Measurements from ENCODE around the gene LMLN. TPM values are rescaled to one million over a fixed set of nuclear protein-coding genes. Genes with fewer than 3 reads are reported as not detected.
A peak's percentile ranks its signal among the peaks of the same experiment; 100 is the strongest.
"Not testable (repeated sequence)": the region's sequence is repeated elsewhere in the genome, so short reads cannot be mapped to it uniquely, and the experiment has no call there.

Gene LMLN, protein sequence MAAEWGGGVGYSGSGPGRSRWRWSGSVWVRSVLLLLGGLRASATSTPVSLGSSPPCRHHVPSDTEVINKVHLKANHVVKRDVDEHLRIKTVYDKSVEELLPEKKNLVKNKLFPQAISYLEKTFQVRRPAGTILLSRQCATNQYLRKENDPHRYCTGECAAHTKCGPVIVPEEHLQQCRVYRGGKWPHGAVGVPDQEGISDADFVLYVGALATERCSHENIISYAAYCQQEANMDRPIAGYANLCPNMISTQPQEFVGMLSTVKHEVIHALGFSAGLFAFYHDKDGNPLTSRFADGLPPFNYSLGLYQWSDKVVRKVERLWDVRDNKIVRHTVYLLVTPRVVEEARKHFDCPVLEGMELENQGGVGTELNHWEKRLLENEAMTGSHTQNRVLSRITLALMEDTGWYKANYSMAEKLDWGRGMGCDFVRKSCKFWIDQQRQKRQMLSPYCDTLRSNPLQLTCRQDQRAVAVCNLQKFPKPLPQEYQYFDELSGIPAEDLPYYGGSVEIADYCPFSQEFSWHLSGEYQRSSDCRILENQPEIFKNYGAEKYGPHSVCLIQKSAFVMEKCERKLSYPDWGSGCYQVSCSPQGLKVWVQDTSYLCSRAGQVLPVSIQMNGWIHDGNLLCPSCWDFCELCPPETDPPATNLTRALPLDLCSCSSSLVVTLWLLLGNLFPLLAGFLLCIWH
- total RNA-seq (2012; rRNA removed), result 8.1 and 8.3 TPM in 2 replicates

- Histone ChIP-seq H3K4me2 (ENCODE audit: low read length) (peak within 1 kb of the TSS; percentile 92), H3K4me3 (ENCODE audit: low read length) (peak within 1 kb of the TSS; percentile 81), H3K36me3 (ENCODE audit: insufficient read depth, low read length) (peaks cover 26% of the 10 kb centered on the region), H3K4me1 (ENCODE audit: control insufficient read depth, insufficient read depth, low read length) (peaks cover 15% of the 10 kb centered on the region), H3K9ac (ENCODE audit: low read depth, low read length) (peak within 1 kb of the TSS; percentile 83), H3K9me3 (replicated peaks; ENCODE audit: low read length) (no peaks in the 10 kb centered on the region), H3K27me3 (ENCODE audit: control insufficient read depth, insufficient read depth, low read length) (no peaks in the 10 kb centered on the region)
These were observed at the start of gene LMLN for GRCh38 chr3:197959891-197960693. Gene LMLN, plus strand, starts transcription at chr3:197960217. Its CDS starts 29 bp downstream, at chr3:197960246.

DNA sequence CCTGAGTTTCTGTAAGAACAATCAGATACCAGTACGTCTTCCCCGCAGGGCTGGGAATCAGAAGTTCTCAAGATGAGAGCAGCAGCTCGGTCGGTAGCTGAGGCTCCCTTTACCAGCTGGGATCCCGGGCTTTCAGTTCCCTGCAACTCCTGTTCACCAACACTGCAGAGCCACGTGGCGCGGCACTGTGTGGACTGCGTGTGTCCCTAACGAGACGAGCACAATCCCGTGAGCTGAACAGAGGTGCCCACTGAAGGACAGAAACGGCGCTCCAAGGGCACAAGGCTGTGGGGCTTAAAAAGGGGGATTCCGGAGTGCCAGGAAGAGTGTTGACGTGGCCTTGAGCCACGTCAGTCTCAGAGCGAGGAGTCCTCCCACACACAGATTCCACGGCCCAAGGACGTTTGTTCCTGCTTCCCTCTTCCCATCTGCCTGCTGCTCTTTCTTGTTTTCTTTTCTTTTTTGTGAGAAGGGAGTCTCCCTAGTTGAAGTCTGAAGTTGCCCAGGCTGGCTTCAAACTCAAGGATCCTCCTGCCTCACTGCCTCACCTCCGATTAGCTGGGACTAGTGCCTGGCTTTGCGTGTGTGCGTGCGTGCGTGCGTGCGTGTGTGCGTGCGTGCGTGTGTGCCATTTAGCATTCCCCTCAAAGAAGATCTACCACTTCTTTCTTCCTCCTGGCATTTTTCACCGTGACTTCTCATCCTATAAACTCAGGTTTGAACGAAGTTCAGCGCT lies 47.1 kb upstream of the LMLN start:
- Histone ChIP-seq H3K27me3 (ENCODE audit: control insufficient read depth, insufficient read depth, low read length) (no peaks in the 10 kb centered on the region), H3K4me3 (ENCODE audit: low read length) (no peak overlapping the region), H3K9ac (ENCODE audit: low read depth, low read length) (no peak overlapping the region)

GRCh38 chr3:197913641-197914380 lies 46.2 kb upstream of the LMLN start:
- Histone ChIP-seq H3K36me3 (ENCODE audit: insufficient read depth, low read length) (no peaks in the 10 kb centered on the region), H3K9me3 (replicated peaks; ENCODE audit: low read length) (no peaks in the 10 kb centered on the region), H3K27me3 (ENCODE audit: control insufficient read depth, insufficient read depth, low read length) (no peaks in the 10 kb centered on the region), H3K4me1 (ENCODE audit: control insufficient read depth, insufficient read depth, low read length) (no peaks in the 10 kb centered on the region), H3K4me2 (ENCODE audit: low read length) (no peak overlapping the region), H3K9ac (ENCODE audit: low read depth, low read length) (no peak overlapping the region), H3K4me3 (ENCODE audit: low read length) (no peak overlapping the region)

More for the DNA sequence above, 47.1 kb upstream of the LMLN start:
- Histone ChIP-seq H3K4me1 (ENCODE audit: control insufficient read depth, insufficient read depth, low read length) (no peaks in the 10 kb centered on the region), H3K4me2 (ENCODE audit: low read length) (no peak overlapping the region), H3K36me3 (ENCODE audit: insufficient read depth, low read length) (no peaks in the 10 kb centered on the region), H3K9me3 (replicated peaks; ENCODE audit: low read length) (no peaks in the 10 kb centered on the region)

DNA sequence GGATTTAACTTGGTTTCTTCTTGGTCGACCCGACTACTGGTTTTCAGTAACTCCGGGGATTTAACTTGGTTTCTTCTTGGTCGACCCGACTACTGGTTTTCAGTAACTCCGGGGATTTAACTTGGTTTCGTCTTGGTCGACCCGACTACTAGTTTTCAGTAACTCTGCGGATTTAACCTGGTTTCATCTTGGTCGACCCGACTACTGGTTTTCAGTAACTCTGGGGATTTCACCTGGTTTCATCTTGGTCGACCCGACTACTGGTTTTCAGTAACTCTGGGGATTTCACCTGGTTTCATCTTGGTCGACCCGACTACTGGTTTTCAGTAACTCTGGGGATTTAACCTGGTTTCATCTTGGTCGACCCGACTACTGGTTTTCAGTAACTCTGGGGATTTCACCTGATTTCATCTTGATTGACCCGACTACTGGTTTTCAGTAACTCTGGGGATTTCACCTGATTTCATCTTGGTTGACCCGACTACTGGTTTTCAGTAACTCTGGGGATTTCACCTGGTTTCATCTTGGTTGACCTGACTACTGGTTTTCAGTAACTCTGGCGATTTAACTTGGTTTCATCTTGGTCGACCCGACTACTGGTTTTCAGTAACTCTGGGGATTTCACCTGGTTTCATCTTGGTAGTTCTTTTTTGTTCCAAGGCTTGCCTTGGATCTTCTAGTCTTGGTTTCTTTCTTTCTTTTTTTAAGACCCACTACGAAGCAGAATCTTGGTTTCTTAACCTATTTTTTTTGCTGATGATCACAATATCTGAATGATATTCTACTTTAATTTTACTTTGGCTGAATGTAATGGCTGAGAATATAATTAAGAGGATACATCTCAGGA lies 38.4 kb upstream of the LMLN start:
- not testable (repeated sequence) for H3K9me3 ChIP-seq (replicated peaks; ENCODE audit: low read length); H3K4me2 ChIP-seq (ENCODE audit: low read length); H3K27me3 ChIP-seq (ENCODE audit: control insufficient read depth, insufficient read depth, low read length); H3K4me3 ChIP-seq (ENCODE audit: low read length); H3K4me1 ChIP-seq (ENCODE audit: control insufficient read depth, insufficient read depth, low read length); H3K9ac ChIP-seq (ENCODE audit: low read depth, low read length); H3K36me3 ChIP-seq (ENCODE audit: insufficient read depth, low read length)

DNA sequence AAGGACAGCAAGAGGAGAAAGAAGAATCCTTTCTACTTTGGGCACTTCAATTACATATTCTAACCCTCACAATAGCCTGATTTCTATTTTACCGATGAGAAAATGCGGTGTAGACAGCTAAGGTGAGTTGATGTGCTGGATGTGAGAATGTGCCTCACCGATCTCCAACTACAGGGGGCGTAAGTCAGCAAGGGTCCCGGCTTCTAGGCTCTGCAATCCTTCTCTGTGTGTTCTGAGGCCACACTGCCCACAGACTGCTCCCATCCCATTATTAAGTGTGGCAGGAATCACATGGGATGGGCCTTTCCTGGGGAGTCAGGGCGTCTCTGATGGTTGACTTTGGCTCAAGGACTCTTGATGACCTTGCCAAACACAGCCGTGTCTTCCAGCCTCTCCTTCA lies 33.6 kb upstream of the LMLN start:
- no peaks in the 10 kb centered on the region for H3K27me3 ChIP-seq (ENCODE audit: control insufficient read depth, insufficient read depth, low read length)
- H3K9ac ChIP-seq (ENCODE audit: low read depth, low read length), result no peak overlapping the region
- H3K4me3 ChIP-seq (ENCODE audit: low read length), result no peak overlapping the region
- H3K9me3 ChIP-seq (replicated peaks; ENCODE audit: low read length), result no peaks in the 10 kb centered on the region
- no peaks in the 10 kb centered on the region for H3K36me3 ChIP-seq (ENCODE audit: insufficient read depth, low read length)
- H3K4me2 ChIP-seq (ENCODE audit: low read length), result no peak overlapping the region
- H3K4me1 ChIP-seq (ENCODE audit: control insufficient read depth, insufficient read depth, low read length), result no peaks in the 10 kb centered on the region

DNA sequence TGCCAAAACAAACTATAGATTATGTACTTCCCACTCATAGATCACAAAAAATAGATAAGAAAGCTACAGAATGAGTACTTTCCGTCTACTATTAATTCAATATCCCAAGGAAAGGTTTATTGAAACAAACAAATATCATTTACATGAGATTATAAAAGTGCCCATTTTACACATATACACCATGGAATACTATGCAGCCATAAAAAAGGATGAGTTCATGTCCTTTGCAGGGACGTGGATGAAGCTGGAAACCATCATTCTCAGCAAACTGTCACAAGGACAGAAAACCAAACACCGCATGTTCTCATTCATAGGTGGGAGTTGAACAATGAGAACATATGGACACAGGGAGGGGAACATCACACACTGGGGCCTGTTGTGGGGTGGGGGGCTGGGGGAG lies 32.4 kb upstream of the LMLN start:
- not testable (repeated sequence) for H3K27me3 ChIP-seq (ENCODE audit: control insufficient read depth, insufficient read depth, low read length); H3K36me3 ChIP-seq (ENCODE audit: insufficient read depth, low read length); H3K9me3 ChIP-seq (replicated peaks; ENCODE audit: low read length); H3K4me1 ChIP-seq (ENCODE audit: control insufficient read depth, insufficient read depth, low read length); H3K4me2 ChIP-seq (ENCODE audit: low read length); H3K9ac ChIP-seq (ENCODE audit: low read depth, low read length); H3K4me3 ChIP-seq (ENCODE audit: low read length)

DNA sequence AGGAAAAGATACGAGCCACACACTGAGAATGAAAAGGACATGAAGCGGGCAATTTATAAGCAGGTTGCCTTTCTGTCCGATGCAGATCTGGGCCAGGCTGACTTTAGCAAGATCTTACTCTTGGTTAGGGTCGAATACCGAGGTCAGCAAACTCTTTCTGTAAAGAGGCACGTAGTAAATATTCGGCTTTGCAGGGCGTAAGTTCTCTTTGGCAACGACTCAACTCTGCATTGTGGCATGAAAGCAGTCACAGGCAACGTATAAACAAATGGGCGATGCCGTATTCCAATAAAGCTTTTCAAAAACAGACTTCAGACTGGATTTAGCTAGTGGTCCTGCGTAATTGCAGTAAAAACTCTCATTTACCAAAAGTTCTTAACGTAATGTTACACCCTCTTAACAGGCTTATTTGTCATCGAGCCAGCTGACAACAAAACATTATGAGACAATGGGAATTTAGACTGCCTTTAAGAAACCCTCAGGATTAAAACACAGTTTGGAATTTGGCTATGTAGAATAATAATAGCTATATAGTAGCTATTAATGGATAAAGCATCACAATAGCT lies 23.1 kb upstream of the LMLN start:
- Histone ChIP-seq H3K9ac (ENCODE audit: low read depth, low read length) (no peak overlapping the region), H3K4me3 (ENCODE audit: low read length) (no peak overlapping the region), H3K36me3 (ENCODE audit: insufficient read depth, low read length) (no peaks in the 10 kb centered on the region)

DNA sequence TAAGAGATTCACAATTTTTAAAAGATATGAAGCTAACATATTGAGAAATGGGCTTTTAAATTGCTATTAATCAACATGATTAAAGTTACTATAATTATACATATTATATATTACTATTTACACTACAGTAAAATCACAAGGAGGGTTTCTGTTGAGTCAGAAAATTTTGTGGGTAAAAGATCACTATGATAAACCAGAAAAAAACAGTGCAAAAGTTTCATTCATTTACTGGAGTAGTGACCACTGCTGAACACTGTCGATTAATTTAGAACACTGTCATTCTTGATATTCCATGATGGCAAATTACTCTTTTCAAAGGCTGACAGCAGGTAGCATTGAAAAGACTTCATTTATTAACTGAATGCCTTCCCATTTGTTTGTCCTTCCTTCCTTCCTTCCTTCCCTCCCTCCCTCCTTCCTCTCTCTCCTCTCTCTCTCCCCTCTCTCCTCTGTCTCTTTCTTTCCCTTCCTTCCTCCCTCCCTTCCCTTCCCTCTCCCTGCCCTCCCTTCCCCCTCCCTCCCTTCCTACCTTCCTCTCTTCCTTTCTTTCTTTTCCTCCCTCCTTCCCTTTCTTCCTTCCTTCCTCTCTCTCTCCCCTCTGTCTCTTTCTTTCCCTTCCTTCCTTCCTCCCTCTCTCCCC lies 19.2 kb upstream of the LMLN start:
- H3K9ac ChIP-seq (ENCODE audit: low read depth, low read length), result no peak overlapping the region
- H3K9me3 ChIP-seq (replicated peaks; ENCODE audit: low read length), result no peaks in the 10 kb centered on the region
- H3K4me3 ChIP-seq (ENCODE audit: low read length), result no peak overlapping the region
- no peaks in the 10 kb centered on the region for H3K36me3 ChIP-seq (ENCODE audit: insufficient read depth, low read length)
- no peaks in the 10 kb centered on the region for H3K4me1 ChIP-seq (ENCODE audit: control insufficient read depth, insufficient read depth, low read length)
- H3K4me2 ChIP-seq (ENCODE audit: low read length), result no peak overlapping the region
- H3K27me3 ChIP-seq (ENCODE audit: control insufficient read depth, insufficient read depth, low read length), result no peaks in the 10 kb centered on the region

More for the DNA sequence above, 23.1 kb upstream of the LMLN start:
- H3K9me3 ChIP-seq (replicated peaks; ENCODE audit: low read length), result no peaks in the 10 kb centered on the region
- H3K27me3 ChIP-seq (ENCODE audit: control insufficient read depth, insufficient read depth, low read length), result no peaks in the 10 kb centered on the region
- H3K4me1 ChIP-seq (ENCODE audit: control insufficient read depth, insufficient read depth, low read length), result no peaks in the 10 kb centered on the region
- H3K4me2 ChIP-seq (ENCODE audit: low read length), result no peak overlapping the region

DNA sequence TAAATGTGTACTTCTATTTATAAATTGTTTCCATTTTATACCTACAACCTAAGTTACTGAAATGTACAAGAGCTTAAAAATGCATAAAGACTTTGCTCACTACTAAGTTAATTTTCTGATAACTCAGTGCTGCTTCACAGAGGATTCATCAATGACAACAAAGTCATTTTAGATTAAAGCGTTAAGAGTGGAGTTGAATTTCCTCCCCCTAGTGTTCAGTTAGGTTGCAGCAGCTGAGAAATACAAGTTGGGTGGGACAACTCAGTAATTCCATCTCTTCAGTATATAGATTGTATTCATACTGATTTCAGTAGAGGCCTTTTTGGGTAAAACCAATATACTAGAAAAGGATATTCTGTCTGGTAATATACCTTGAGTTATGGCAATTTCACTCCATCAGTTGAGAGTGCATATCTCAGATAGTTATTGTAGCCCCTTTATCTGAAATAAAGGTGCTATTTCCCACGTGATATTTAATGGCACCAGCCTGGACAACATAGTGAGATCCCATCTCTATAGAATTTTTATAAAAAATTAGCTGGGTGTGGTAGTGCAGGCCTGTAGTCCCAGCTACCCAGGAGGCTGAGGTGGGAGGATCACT lies 17.0 kb upstream of the LMLN start:
- H3K9me3 ChIP-seq (replicated peaks; ENCODE audit: low read length), result no peaks in the 10 kb centered on the region
- H3K4me2 ChIP-seq (ENCODE audit: low read length), result no peak overlapping the region
- no peak overlapping the region for H3K4me3 ChIP-seq (ENCODE audit: low read length)
- no peaks in the 10 kb centered on the region for H3K36me3 ChIP-seq (ENCODE audit: insufficient read depth, low read length)
- no peaks in the 10 kb centered on the region for H3K27me3 ChIP-seq (ENCODE audit: control insufficient read depth, insufficient read depth, low read length)
- no peaks in the 10 kb centered on the region for H3K4me1 ChIP-seq (ENCODE audit: control insufficient read depth, insufficient read depth, low read length)
- H3K9ac ChIP-seq (ENCODE audit: low read depth, low read length), result no peak overlapping the region
